Measurements from ENCODE around the gene CDK6.

DNA sequence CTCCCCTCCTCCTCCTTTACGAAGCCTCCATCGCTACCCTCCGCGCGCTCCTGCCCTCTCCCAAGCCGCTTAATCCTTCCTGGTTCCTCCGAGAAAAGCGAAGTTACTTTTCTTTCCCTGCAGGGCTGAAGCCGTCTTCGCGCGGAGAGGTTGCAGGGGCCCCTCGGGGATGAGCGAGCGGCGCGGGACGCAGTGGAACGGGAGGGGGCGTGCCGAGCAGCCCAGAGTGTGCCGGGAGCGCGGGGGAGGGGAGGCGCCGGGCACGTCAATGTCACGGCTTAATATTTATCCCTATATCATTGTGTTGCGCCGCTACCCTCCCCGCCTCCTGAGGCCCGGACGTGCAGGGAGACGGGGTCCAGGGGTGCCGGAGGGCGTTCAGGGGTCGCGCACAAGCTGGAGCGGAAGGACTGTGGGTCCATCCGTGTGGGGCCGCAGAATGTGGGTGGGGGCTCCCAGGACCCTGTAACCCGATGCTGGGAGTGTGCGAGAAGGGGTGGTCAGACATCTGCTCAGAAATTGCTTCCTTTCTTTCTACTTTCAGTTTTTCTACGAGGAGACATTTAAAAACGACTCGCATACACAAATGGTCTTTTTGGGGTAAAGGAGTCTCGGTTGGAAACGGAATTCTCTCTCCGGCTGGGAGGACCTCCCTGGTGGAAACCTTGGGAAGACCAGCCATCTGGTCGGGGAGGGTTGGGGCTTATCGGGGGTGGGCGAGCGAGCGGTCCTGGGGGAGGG is 2.4 kb downstream of the CDK6 start:
- TF ChIP-seq, protein P1, sequence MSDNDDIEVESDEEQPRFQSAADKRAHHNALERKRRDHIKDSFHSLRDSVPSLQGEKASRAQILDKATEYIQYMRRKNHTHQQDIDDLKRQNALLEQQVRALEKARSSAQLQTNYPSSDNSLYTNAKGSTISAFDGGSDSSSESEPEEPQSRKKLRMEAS (IDR thresholded peaks at IDR 0.05), result peak; percentile 78
- TF ChIP-seq CTCF (IDR thresholded peaks at IDR 0.05) (no peak), POLR2A (IDR thresholded peaks at IDR 0.05; ENCODE audit: low read length) (peak; percentile 41), FOSL2 (IDR thresholded peaks at IDR 0.05) (no peak), FOSL2 (CRISPR knock-in tag; IDR thresholded peaks at IDR 0.05) (no peak), JUNB (IDR thresholded peaks at IDR 0.05) (no peak), KDM1A (IDR thresholded peaks at IDR 0.05; ENCODE audit: low read depth) (no peak), CHD2 (IDR thresholded peaks at IDR 0.05; ENCODE audit: low read length, partially characterized antibody) (no peak), RAD21 (conservative IDR thresholded peaks at IDR 0.05 in 1 of 2, IDR thresholded peaks at IDR 0.05 in 1 of 2) (peak in 1 of 2 experiments; percentile 31; a peak in 1 of 5 replicates), JUN (IDR thresholded peaks at IDR 0.05) (0 out of 5 replicates have a peak, but pooled peaks of 1 of the 2 experiments have one; percentile 27)
- TF ChIP-seq, protein P2, sequence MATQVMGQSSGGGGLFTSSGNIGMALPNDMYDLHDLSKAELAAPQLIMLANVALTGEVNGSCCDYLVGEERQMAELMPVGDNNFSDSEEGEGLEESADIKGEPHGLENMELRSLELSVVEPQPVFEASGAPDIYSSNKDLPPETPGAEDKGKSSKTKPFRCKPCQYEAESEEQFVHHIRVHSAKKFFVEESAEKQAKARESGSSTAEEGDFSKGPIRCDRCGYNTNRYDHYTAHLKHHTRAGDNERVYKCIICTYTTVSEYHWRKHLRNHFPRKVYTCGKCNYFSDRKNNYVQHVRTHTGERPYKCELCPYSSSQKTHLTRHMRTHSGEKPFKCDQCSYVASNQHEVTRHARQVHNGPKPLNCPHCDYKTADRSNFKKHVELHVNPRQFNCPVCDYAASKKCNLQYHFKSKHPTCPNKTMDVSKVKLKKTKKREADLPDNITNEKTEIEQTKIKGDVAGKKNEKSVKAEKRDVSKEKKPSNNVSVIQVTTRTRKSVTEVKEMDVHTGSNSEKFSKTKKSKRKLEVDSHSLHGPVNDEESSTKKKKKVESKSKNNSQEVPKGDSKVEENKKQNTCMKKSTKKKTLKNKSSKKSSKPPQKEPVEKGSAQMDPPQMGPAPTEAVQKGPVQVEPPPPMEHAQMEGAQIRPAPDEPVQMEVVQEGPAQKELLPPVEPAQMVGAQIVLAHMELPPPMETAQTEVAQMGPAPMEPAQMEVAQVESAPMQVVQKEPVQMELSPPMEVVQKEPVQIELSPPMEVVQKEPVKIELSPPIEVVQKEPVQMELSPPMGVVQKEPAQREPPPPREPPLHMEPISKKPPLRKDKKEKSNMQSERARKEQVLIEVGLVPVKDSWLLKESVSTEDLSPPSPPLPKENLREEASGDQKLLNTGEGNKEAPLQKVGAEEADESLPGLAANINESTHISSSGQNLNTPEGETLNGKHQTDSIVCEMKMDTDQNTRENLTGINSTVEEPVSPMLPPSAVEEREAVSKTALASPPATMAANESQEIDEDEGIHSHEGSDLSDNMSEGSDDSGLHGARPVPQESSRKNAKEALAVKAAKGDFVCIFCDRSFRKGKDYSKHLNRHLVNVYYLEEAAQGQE (IDR thresholded peaks at IDR 0.05), result no peak

Measured in A549 (cell line).